ENCODE measurements around the gene DAPK1.

DNA sequence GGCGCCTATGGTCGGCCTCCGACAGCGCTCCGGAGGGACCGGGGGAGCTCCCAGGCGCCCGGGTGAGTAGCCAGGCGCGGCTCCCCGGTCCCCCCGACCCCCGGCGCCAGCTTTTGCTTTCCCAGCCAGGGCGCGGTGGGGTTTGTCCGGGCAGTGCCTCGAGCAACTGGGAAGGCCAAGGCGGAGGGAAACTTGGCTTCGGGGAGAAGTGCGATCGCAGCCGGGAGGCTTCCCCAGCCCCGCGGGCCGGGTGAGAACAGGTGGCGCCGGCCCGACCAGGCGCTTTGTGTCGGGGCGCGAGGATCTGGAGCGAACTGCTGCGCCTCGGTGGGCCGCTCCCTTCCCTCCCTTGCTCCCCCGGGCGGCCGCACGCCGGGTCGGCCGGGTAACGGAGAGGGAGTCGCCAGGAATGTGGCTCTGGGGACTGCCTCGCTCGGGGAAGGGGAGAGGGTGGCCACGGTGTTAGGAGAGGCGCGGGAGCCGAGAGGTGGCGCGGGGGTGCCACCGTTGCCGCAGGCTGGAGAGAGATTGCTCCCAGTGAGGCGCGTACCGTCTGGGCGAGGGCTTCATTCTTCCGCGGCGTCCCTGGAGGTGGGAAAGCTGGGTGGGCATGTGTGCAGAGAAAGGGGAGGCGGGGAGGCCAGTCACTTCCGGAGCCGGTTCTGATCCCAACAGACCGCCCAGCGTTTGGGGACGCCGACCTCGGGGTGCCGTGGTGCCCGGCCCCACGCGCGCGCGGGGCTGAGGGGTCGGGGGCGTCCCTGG, 561 bp downstream of the DAPK1 start:
- TF ChIP-seq, protein P1, sequence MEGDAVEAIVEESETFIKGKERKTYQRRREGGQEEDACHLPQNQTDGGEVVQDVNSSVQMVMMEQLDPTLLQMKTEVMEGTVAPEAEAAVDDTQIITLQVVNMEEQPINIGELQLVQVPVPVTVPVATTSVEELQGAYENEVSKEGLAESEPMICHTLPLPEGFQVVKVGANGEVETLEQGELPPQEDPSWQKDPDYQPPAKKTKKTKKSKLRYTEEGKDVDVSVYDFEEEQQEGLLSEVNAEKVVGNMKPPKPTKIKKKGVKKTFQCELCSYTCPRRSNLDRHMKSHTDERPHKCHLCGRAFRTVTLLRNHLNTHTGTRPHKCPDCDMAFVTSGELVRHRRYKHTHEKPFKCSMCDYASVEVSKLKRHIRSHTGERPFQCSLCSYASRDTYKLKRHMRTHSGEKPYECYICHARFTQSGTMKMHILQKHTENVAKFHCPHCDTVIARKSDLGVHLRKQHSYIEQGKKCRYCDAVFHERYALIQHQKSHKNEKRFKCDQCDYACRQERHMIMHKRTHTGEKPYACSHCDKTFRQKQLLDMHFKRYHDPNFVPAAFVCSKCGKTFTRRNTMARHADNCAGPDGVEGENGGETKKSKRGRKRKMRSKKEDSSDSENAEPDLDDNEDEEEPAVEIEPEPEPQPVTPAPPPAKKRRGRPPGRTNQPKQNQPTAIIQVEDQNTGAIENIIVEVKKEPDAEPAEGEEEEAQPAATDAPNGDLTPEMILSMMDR (IDR thresholded peaks at IDR 0.05): no peak
- no peak for TF ChIP-seq POLR2A (IDR thresholded peaks at IDR 0.05)

All from testis (tissue), 2 donors.